Mesenchymal stem cell (in vitro differentiated cells and primary cell): ENCODE results near the gene CCDC3.

ENCODE experiments used
- DNase-seq: peaks from one replicate; pipeline ENCODE4 v3.0.0-alpha.2; 2013
- H2AFZ ChIP-seq: one replicate; pipeline ENCODE4 v1.6.1; 2013; ENCODE audit warnings: low read depth, mild to moderate bottlenecking, control low read depth, inconsistent platforms, low read length, moderate library complexity
- H2AK5ac ChIP-seq: 2 replicates; pipeline ENCODE4 v1.6.1; 2013; ENCODE audit warnings: low read length, moderate library complexity, mild to moderate bottlenecking, inconsistent platforms; ENCODE audit not compliant: severe bottlenecking
- H2BK120ac ChIP-seq: one replicate; pipeline ENCODE4 v1.6.1; 2013; ENCODE audit warnings: low read depth, mild to moderate bottlenecking, inconsistent platforms, low read length, moderate library complexity
- H2BK12ac ChIP-seq, 2 experiments: one replicate each; pipeline ENCODE4 v1.6.1; 2013; ENCODE audit warnings: inconsistent platforms in 2 of 2, low read length in 2 of 2, mild to moderate bottlenecking in 2 of 2, moderate library complexity in 2 of 2, control low read depth in 1 of 2
- H2BK15ac ChIP-seq: one replicate; pipeline ENCODE4 v1.6.1; 2013; ENCODE audit warnings: mild to moderate bottlenecking, low read depth, inconsistent platforms; ENCODE audit not compliant: poor library complexity, severe bottlenecking
- H2BK5ac ChIP-seq: 2 replicates; pipeline ENCODE4 v1.6.1; 2013; ENCODE audit warnings: low read depth, mild to moderate bottlenecking, low read length, control low read depth, inconsistent platforms; ENCODE audit not compliant: poor library complexity, severe bottlenecking
- H3K14ac ChIP-seq, 2 experiments: one replicate each; pipeline ENCODE4 v1.6.1; 2013; ENCODE audit warnings: inconsistent platforms in 2 of 2, low read length in 2 of 2, control low read depth in 1 of 2, mild to moderate bottlenecking in 1 of 2, moderate library complexity in 1 of 2
- H3K18ac ChIP-seq, 2 experiments: one replicate each; pipeline ENCODE4 v1.6.1; 2013; ENCODE audit warnings: inconsistent platforms in 2 of 2, low read length in 2 of 2, control low read depth in 1 of 2, low read depth in 1 of 2, mild to moderate bottlenecking in 1 of 2
- H3K23ac ChIP-seq, 2 experiments: one replicate each; pipeline ENCODE4 v1.6.1; 2013; ENCODE audit warnings: inconsistent platforms in 2 of 2, low read length in 2 of 2, mild to moderate bottlenecking in 2 of 2, moderate library complexity in 2 of 2, control low read depth in 1 of 2
- H3K27ac ChIP-seq: 2 replicates; pipeline ENCODE4 v1.5.1; 2013; ENCODE audit warnings: mild to moderate bottlenecking, moderate library complexity, low read length, control low read depth, inconsistent platforms; ENCODE audit not compliant: poor library complexity, severe bottlenecking
- H3K27me3 ChIP-seq, 2 experiments: 2 replicates each; pipeline versions ENCODE4 v1.6.1 to v1.7.0; 2013; ENCODE audit warnings: low read length in 2 of 2, mild to moderate bottlenecking in 2 of 2, moderate library complexity in 2 of 2, control low read depth in 1 of 2, inconsistent platforms in 1 of 2; ENCODE audit not compliant: control insufficient read depth in 1 of 2, insufficient read depth in 1 of 2
- H3K36me3 ChIP-seq, 2 experiments: 2 replicates each; pipeline versions ENCODE4 v1.6.1 to v1.7.0; 2013; ENCODE audit warnings: low read length in 2 of 2, control low read depth in 1 of 2, inconsistent platforms in 1 of 2, low read depth in 1 of 2, mild to moderate bottlenecking in 1 of 2; ENCODE audit not compliant: insufficient read depth in 2 of 2, control insufficient read depth in 1 of 2
- H3K4ac ChIP-seq, 2 experiments: one replicate each; pipeline ENCODE4 v1.6.1; 2013; ENCODE audit warnings: inconsistent platforms in 2 of 2, low read length in 2 of 2, mild to moderate bottlenecking in 2 of 2, moderate library complexity in 2 of 2, control low read depth in 1 of 2, low read depth in 1 of 2
- H3K4me1 ChIP-seq: 2 replicates; pipeline ENCODE4 v1.6.1; 2013; ENCODE audit warnings: low read depth, low read length, control low read depth; ENCODE audit not compliant: control insufficient read depth, insufficient read depth
- H3K4me2 ChIP-seq: 2 replicates; pipeline ENCODE4 v1.6.1; 2013; ENCODE audit warnings: low read length, mild to moderate bottlenecking, inconsistent platforms; ENCODE audit not compliant: poor library complexity, severe bottlenecking
- H3K4me3 ChIP-seq, 2 experiments: 2 replicates each; pipeline versions ENCODE4 v1.5.1 to v1.7.0; 2013; ENCODE audit warnings: low read length in 2 of 2, mild to moderate bottlenecking in 2 of 2, control low read depth in 1 of 2, low read depth in 1 of 2; ENCODE audit not compliant: insufficient read depth in 1 of 2
- H3K79me1 ChIP-seq: replicated peaks from 2 replicates; pipeline ENCODE4 v1.6.1; 2013; ENCODE audit warnings: mild to moderate bottlenecking, control low read depth, low read length, inconsistent platforms; ENCODE audit not compliant: poor library complexity, severe bottlenecking
- H3K9ac ChIP-seq: 2 replicates; pipeline ENCODE4 v1.7.0; 2013; ENCODE audit warnings: mild to moderate bottlenecking, low read length, moderate library complexity
- H3K9me3 ChIP-seq: 2 replicates; pipeline ENCODE4 v1.7.0; 2013; ENCODE audit warnings: mild to moderate bottlenecking, low read length; ENCODE audit not compliant: control insufficient read depth
- H4K8ac ChIP-seq: one replicate; pipeline ENCODE4 v1.6.1; 2013; ENCODE audit warnings: inconsistent platforms, mild to moderate bottlenecking, low read length, moderate library complexity
- H4K91ac ChIP-seq: one replicate; pipeline ENCODE4 v1.6.1; 2013; ENCODE audit warnings: mild to moderate bottlenecking, low read length, inconsistent platforms
- WGBS: methylation state at CpG from one replicate; pipeline ENCODE4 v1.1.7; 2013; ENCODE audit warnings: mixed read lengths; 5-methylcytosine and 5-hydroxymethylcytosine counted together

Gene CCDC3

GRCh38 chr10:12969951-12970350, 31.6 kb downstream of the CCDC3 start:
- H2BK120ac ChIP-seq = no peak overlapping the region
- no peak overlapping the region for H3K27ac ChIP-seq
- no peak overlapping the region for H3K18ac ChIP-seq
- H3K79me1 ChIP-seq = no peaks in the 10 kb centered on the region
- no peak overlapping the region for H3K9ac ChIP-seq
- no peak overlapping the region for H3K4ac ChIP-seq
- no peak overlapping the region for H3K4me2 ChIP-seq
- H3K27me3 ChIP-seq = peaks cover 3 to 35% of the 10 kb centered on the region in 2 experiments
- H2AFZ ChIP-seq = no peak overlapping the region
- 67% methylated on average over 1 of the region's 5 CpGs for WGBS
- H3K9me3 ChIP-seq = peaks cover 31% of the 10 kb centered on the region
- no peaks in the 10 kb centered on the region for H3K36me3 ChIP-seq
- H2BK15ac ChIP-seq = no peak overlapping the region
- no peak overlapping the region for H4K91ac ChIP-seq
- no peak overlapping the region for H2BK5ac ChIP-seq
- H4K8ac ChIP-seq = no peak overlapping the region
- H3K14ac ChIP-seq = no peak overlapping the region
- no peak overlapping the region for H2AK5ac ChIP-seq
- H3K23ac ChIP-seq = no peak overlapping the region
- DNase-seq = peak; percentile 42
- no peaks in the 10 kb centered on the region for H3K4me1 ChIP-seq
- no peak overlapping the region for H3K4me3 ChIP-seq
- H2BK12ac ChIP-seq = peak overlapping the region in 1 of 2 experiments; percentile 32

- Histone ChIP-seq H4K8ac (peak overlapping the region; percentile 41), H3K23ac (peak overlapping the region in 1 of 2 experiments; percentile 13), H3K27me3 (peaks cover 8 to 30% of the 10 kb centered on the region in 2 experiments), H3K36me3 (no peaks in the 10 kb centered on the region), H2BK120ac (peak overlapping the region; percentile 34), H2AFZ (no peak overlapping the region), H2AK5ac (no peak overlapping the region), H3K27ac (no peak overlapping the region), H3K4me1 (no peaks in the 10 kb centered on the region), H2BK15ac (peak overlapping the region; percentile 69), H3K4ac (peak overlapping the region in 1 of 2 experiments; percentile 47), H3K9me3 (peaks cover 31% of the 10 kb centered on the region), H2BK12ac (peak overlapping the region in 1 of 2 experiments; percentile 39), H3K79me1 (no peaks in the 10 kb centered on the region), H3K9ac (no peak overlapping the region), H4K91ac (peak overlapping the region; percentile 15), H3K14ac (no peak overlapping the region), H2BK5ac (no peak overlapping the region), H3K4me3 (no peak overlapping the region), H3K18ac (peak overlapping the region; percentile 18 to 43), H3K4me2 (no peak overlapping the region)
- WGBS = 92% methylated on average over 5 of the region's 5 CpGs
- no peak for DNase-seq
Observed at GRCh38 chr10:12966067-12966466, 35.4 kb downstream of the CCDC3 start.

DNA sequence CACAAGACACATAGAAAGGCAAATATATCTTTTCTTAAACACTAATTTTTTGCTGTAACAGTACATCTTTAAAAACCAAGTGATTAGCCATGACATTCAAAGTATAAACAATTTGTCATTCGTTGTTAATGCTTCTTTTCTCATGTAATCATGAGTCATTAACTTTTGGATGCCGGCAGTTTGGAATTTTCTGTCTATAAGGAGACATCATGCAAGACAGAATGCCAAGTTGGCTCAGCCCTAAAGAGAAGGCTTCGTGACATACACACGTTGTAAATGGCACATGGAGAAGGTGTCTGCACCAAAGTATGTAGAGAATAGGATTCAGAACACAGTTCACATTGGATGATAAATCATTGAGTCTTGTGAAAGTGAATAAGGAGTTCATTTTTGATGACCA, 35.9 kb downstream of the CCDC3 start:
- Histone ChIP-seq H3K9ac (no peak overlapping the region), H2AFZ (no peak overlapping the region), H3K4me3 (no peak overlapping the region), H3K36me3 (no peaks in the 10 kb centered on the region), H3K27me3 (peaks cover 13 to 33% of the 10 kb centered on the region in 2 experiments), H3K23ac (no peak overlapping the region), H2BK12ac (no peak overlapping the region), H2AK5ac (no peak overlapping the region), H3K27ac (no peak overlapping the region), H3K9me3 (peaks cover 31% of the 10 kb centered on the region), H2BK120ac (no peak overlapping the region), H3K4ac (no peak overlapping the region), H4K91ac (no peak overlapping the region), H3K4me1 (no peaks in the 10 kb centered on the region), H3K14ac (no peak overlapping the region), H2BK5ac (no peak overlapping the region), H2BK15ac (no peak overlapping the region), H4K8ac (no peak overlapping the region), H3K18ac (peak overlapping the region in 1 of 2 experiments; percentile 19), H3K79me1 (no peaks in the 10 kb centered on the region), H3K4me2 (no peak overlapping the region)
- peak; percentile 77 for DNase-seq
- WGBS = 32% methylated on average over 4 of the region's 4 CpGs

DNA sequence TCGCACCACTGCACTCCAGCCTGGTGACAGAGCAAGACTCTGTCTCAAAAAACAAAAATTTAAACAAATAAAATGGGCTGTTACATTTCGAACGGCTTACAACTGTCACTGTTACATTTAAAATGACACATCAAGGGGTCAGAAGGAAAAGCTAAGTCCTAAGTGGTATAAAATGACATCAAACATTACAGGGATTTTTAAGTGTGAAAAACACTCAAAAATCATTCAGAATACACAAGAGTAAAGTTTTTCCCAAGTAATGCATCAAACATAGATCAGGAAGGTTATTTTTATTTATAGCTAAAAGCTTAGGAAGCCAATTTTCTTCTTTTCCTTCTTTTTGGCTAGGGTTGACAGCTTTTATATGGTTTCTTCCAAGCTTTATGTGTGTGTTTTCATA, 39.0 kb downstream of the CCDC3 start:
- no peak overlapping the region for H2AFZ ChIP-seq
- H3K4me2 ChIP-seq = no peak overlapping the region
- H3K9me3 ChIP-seq = peaks cover 14% of the 10 kb centered on the region
- no peak overlapping the region for H4K91ac ChIP-seq
- no peak overlapping the region for H3K27ac ChIP-seq
- no peak overlapping the region for H2BK15ac ChIP-seq
- no peak overlapping the region for H3K4ac ChIP-seq
- H3K27me3 ChIP-seq = peaks cover 19 to 33% of the 10 kb centered on the region in 2 experiments
- H2AK5ac ChIP-seq = no peak overlapping the region
- DNase-seq = no peak
- no peak overlapping the region for H2BK12ac ChIP-seq
- no peak overlapping the region for H2BK5ac ChIP-seq
- no peaks in the 10 kb centered on the region for H3K4me1 ChIP-seq
- H3K23ac ChIP-seq = no peak overlapping the region
- no peak overlapping the region for H4K8ac ChIP-seq
- H3K36me3 ChIP-seq = no peaks in the 10 kb centered on the region
- no peak overlapping the region for H3K18ac ChIP-seq
- H3K14ac ChIP-seq = no peak overlapping the region
- WGBS = no CpG with 5 or more reads among the region's 3 CpGs
- no peak overlapping the region for H3K4me3 ChIP-seq
- no peak overlapping the region for H2BK120ac ChIP-seq
- H3K9ac ChIP-seq = no peak overlapping the region
- H3K79me1 ChIP-seq = no peaks in the 10 kb centered on the region
